HepG2 (cell line): Measurements from ENCODE around the gene ACSL6. TPM values are rescaled to one million over a fixed set of nuclear protein-coding genes. Genes with fewer than 3 reads are reported as not detected.
A peak's percentile ranks its signal among the peaks of the same experiment; 100 is the strongest.

Source experiments
- E2F1 ChIP-seq: sonication (generic); formaldehyde crosslinking; IDR thresholded peaks from 2 replicates; pipeline ENCODE4 v1.5.0; 2020; ENCODE audit warnings: missing genetic modification reagents
- ESRRA ChIP-seq: sonication (generic); formaldehyde crosslinking; IDR thresholded peaks from 2 replicates; pipeline ENCODE4 v1.5.1; 2020; ENCODE audit warnings: mild to moderate bottlenecking, low read depth, missing genetic modification reagents
- MYPOP ChIP-seq: sonication (generic); formaldehyde crosslinking; IDR thresholded peaks from 2 replicates; pipeline ENCODE4 v1.8.1; 2023; ENCODE audit warnings: mild to moderate bottlenecking, moderate library complexity, missing genetic modification reagents
- NFAT5 ChIP-seq: sonication (generic); formaldehyde crosslinking; IDR thresholded peaks from 2 replicates; pipeline ENCODE4 v1.4.0; 2020; ENCODE audit warnings: missing genetic modification reagents
- NFIC ChIP-seq: IDR thresholded peaks from 2 replicates; pipeline ENCODE4 v1.6.1; 2012; ENCODE audit warnings: mild to moderate bottlenecking, low read length, inconsistent platforms
- NFRKB ChIP-seq: fragments of 450-650 bp; IDR thresholded peaks from 2 replicates; pipeline ENCODE4 v1.6.1; 2017
- POGK ChIP-seq: sonication (generic); formaldehyde crosslinking; conservative IDR thresholded peaks from 2 replicates; pipeline ENCODE4 v1.8.0; 2022; ENCODE audit warnings: mild to moderate bottlenecking, moderate library complexity, missing genetic modification reagents
- RARA ChIP-seq: IDR thresholded peaks from 2 replicates; pipeline ENCODE4 v1.6.1; 2016; ENCODE audit warnings: missing genetic modification reagents, missing compliant biosample characterization
- RFXAP ChIP-seq: sonication (generic); formaldehyde crosslinking; IDR thresholded peaks from 2 replicates; pipeline ENCODE4 v1.4.0; 2020; ENCODE audit warnings: missing genetic modification reagents, borderline replicate concordance
- SPEN ChIP-seq: sonication (generic); formaldehyde crosslinking; IDR thresholded peaks from 2 replicates; pipeline ENCODE4 v1.5.1; 2020; ENCODE audit warnings: low read depth, mild to moderate bottlenecking, missing genetic modification reagents
- ZBTB14 ChIP-seq: sonication (generic); formaldehyde crosslinking; IDR thresholded peaks from 2 replicates; pipeline ENCODE4 v1.4.0; 2020; ENCODE audit warnings: missing genetic modification reagents
- ZBTB49 ChIP-seq: sonication (generic); formaldehyde crosslinking; IDR thresholded peaks from 2 replicates; pipeline ENCODE4 v1.4.0; 2020; ENCODE audit warnings: missing genetic modification reagents, borderline replicate concordance
- ZNF432 ChIP-seq: sonication (generic); formaldehyde crosslinking; IDR thresholded peaks from 2 replicates; pipeline ENCODE4 v1.5.0; 2020; ENCODE audit warnings: missing genetic modification reagents, mild to moderate bottlenecking, borderline replicate concordance
- ZNF775 ChIP-seq: sonication (generic); formaldehyde crosslinking; IDR thresholded peaks from 2 replicates; pipeline ENCODE4 v1.4.0; 2020; ENCODE audit warnings: missing genetic modification reagents, mild to moderate bottlenecking, moderate library complexity, borderline replicate concordance
- ZNF878 ChIP-seq: sonication (generic); formaldehyde crosslinking; IDR thresholded peaks from 2 replicates; pipeline ENCODE4 v1.8.1; 2023; ENCODE audit warnings: mild to moderate bottlenecking, missing genetic modification reagents, moderate library complexity
- polyA plus RNA-seq, 8 experiments: library from polyadenylated mRNA; depleted of rRNA in 3 of 8; stranded (reverse) in 7 of 8; unstranded in 1 of 8; fragments of >200 nt; fragmentation: Illumina TruSeq in 4 of 8; extraction: Trizol in 4 of 8; gene quantifications; 2 replicates each; pipeline versions ENCODE4 v1.2.1 to v1.2.3, GENCODE V29; 2011 to 2016; ENCODE audit warnings: low read depth in 4 of 8, missing spikeins in 1 of 8, mixed read lengths in 1 of 8; ENCODE audit not compliant: insufficient read depth in 1 of 8
- total RNA-seq, 5 experiments: library from RNA; depleted of rRNA; stranded (reverse); fragments of >200 nt; fragmentation: Illumina TruSeq; extraction: Trizol; gene quantifications; 2 replicates each; pipeline ENCODE4 v1.2.3, GENCODE V29; 2016; ENCODE audit warnings: low read depth in 1 of 5

ACSL6 gene
- total and polyA plus RNA-seq, 2 of the 13 experiments (the other 11 are each of a cell fraction or from before 2014, with no cell fraction given): 3.7 to 3.8 TPM

- TF ChIP-seq MYPOP (CRISPR knock-in tag) (peak; percentile 74; the same call in 1 of the 2 replicates), SPEN (CRISPR knock-in tag) (0 out of 2 replicates have a peak, but pooled peaks have one; percentile 51), ZNF432 (no peak), ZNF878 (CRISPR knock-in tag) (peak; percentile 89), POGK (CRISPR knock-in tag) (peak; percentile 63), NFRKB (no peak), ZNF775 (CRISPR knock-in tag) (no peak), NFIC (no peak), ZBTB49 (no peak), RFXAP (no peak), RARA (CRISPR knock-in tag) (peak; percentile 90), NFAT5 (CRISPR knock-in tag) (no peak), ESRRA (CRISPR knock-in tag) (peak; percentile 66; the same call in 1 of the 2 replicates), ZBTB14 (no peak), E2F1 (no peak)
These were observed 15.0 kb downstream of the ACSL6 start (continued) for GRCh38 chr5:131996210-131997025.
